ENCODE measurements around the gene CLHC1. TPM values are rescaled to one million over a fixed set of nuclear protein-coding genes. Genes with fewer than 3 reads are reported as not detected.

The CLHC1 gene
- polyA plus RNA-seq, 3 donors: 2.4 to 5.0 TPM; not detected in 1

DNA sequence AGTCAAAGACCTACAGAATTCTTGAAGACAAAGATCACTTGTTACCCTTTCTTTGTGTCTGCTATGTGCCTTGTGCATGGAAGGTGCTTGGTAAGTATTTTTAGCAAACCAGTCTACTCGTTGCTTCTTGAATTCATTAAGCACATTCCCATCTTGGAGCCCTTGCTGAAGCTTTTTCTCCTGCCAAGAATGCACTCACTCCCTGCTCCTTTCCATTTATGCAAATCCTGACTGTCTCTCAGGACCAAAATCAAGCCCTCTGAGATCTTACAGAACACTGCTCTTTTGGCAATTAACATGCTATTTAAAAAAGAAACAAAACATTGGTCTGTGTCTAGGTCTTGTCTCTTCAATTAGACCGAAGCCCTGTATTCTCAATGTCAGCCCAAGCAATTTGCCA is 75.8 kb downstream of the CLHC1 start:
- no peak overlapping the region for H3K27ac ChIP-seq (ENCODE audit: low read depth in 1 of 2, low read length in 2 of 2)
- H3K27me3 Mint-ChIP-seq (ENCODE audit: low read depth in 3 of 3): no peaks in the 10 kb centered on the region
- no peaks in the 10 kb centered on the region for H3K9me3 ChIP-seq (replicated peaks in 1 of 2; ENCODE audit: control insufficient read depth in 1 of 2, insufficient read depth in 1 of 2, low read length in 2 of 2)
- no peak overlapping the region for H3K4me2 ChIP-seq (replicated peaks; ENCODE audit: extremely low read depth, low read length, poor library complexity, severe bottlenecking)
- no peaks in the 10 kb centered on the region for H3K9me3 Mint-ChIP-seq
- no peaks in the 10 kb centered on the region for H4K20me1 ChIP-seq (ENCODE audit: insufficient read depth, low read length)
- H3K4me3 Mint-ChIP-seq: no peak overlapping the region
- H2AFZ ChIP-seq (ENCODE audit: insufficient read depth, low read depth, low read length, poor library complexity, severe bottlenecking): no peak overlapping the region
- H3K4me3 ChIP-seq (replicated peaks in 1 of 3; ENCODE audit: low read depth in 2 of 3, low read length in 3 of 3): no peak overlapping the region
- peaks cover 0 to 2% of the 10 kb centered on the region in 2 donors for H3K36me3 Mint-ChIP-seq
- H3K4me1 ChIP-seq (ENCODE audit: control insufficient read depth in 1 of 2, insufficient read depth in 2 of 2, low read length in 2 of 2): peaks cover 71 to 76% of the 10 kb centered on the region in 2 donors
- no peak overlapping the region for H3K27ac Mint-ChIP-seq
- intact Hi-C loops (cut with micrococcal nuclease): loop anchor here in 1 of 2 donors (10.0 kb wide), 1 partner anchor 102 kb away; the partner anchor contains the start of gene RTN4
- 100% methylated on average over 1 of the region's 2 CpGs for WGBS (ENCODE audit: insufficient coverage)
- peaks cover 75% of the 10 kb centered on the region for H3K4me1 Mint-ChIP-seq
- no peak for DNase-seq
- no peaks in the 10 kb centered on the region for H3K79me2 ChIP-seq (ENCODE audit: insufficient read depth, low read length)
- no peaks in the 10 kb centered on the region for H3K27me3 ChIP-seq (ENCODE audit: control insufficient read depth in 2 of 2, insufficient read depth in 2 of 2, low read length in 2 of 2)
- TF ChIP-seq, protein P1, sequence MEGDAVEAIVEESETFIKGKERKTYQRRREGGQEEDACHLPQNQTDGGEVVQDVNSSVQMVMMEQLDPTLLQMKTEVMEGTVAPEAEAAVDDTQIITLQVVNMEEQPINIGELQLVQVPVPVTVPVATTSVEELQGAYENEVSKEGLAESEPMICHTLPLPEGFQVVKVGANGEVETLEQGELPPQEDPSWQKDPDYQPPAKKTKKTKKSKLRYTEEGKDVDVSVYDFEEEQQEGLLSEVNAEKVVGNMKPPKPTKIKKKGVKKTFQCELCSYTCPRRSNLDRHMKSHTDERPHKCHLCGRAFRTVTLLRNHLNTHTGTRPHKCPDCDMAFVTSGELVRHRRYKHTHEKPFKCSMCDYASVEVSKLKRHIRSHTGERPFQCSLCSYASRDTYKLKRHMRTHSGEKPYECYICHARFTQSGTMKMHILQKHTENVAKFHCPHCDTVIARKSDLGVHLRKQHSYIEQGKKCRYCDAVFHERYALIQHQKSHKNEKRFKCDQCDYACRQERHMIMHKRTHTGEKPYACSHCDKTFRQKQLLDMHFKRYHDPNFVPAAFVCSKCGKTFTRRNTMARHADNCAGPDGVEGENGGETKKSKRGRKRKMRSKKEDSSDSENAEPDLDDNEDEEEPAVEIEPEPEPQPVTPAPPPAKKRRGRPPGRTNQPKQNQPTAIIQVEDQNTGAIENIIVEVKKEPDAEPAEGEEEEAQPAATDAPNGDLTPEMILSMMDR (IDR thresholded peaks at IDR 0.05): no peak
- no peak overlapping the region for H3K9ac ChIP-seq (ENCODE audit: insufficient read depth, low read length, poor library complexity, severe bottlenecking)
- H3K36me3 ChIP-seq (replicated peaks in 1 of 2; ENCODE audit: control insufficient read depth in 1 of 2, insufficient read depth in 2 of 2, low read length in 2 of 2): no peaks in the 10 kb centered on the region

DNA sequence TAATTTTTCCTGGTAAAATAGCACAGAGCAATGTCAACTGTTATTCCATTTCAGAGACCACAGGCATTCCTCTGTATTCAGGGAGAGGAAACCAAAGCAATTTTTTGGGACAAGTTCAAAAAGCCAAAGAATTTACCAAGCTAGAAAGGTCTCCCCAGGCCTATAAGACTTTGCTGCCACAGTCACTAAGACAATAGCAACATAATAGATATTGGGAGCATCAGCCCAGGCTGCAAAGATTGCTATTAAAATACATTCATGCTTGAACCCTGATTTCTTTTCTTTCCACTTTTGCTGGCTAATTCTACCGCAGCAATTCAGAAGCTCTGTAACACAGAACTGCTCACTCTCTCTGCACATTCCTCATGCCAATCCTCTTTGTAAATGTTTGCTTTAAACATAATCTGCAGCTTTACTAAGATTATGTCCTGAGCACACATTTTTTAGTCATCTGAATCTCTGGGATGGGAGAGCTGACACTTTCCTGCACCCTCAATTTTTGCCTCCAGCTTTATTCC is 76.3 kb downstream of the CLHC1 start:
- 88% methylated on average over 1 of the region's 1 CpG for WGBS (ENCODE audit: insufficient coverage)
- H3K27me3 ChIP-seq (ENCODE audit: control insufficient read depth in 2 of 2, insufficient read depth in 2 of 2, low read length in 2 of 2): no peaks in the 10 kb centered on the region
- H3K27ac Mint-ChIP-seq: no peak overlapping the region
- H3K9ac ChIP-seq (ENCODE audit: insufficient read depth, low read length, poor library complexity, severe bottlenecking): no peak overlapping the region
- no peaks in the 10 kb centered on the region for H3K27me3 Mint-ChIP-seq (ENCODE audit: low read depth in 3 of 3)
- no peaks in the 10 kb centered on the region for H4K20me1 ChIP-seq (ENCODE audit: insufficient read depth, low read length)
- H3K9me3 Mint-ChIP-seq: no peaks in the 10 kb centered on the region
- intact Hi-C loops (cut with micrococcal nuclease): loop anchor here in 1 of 2 donors (10.0 kb wide), 1 partner anchor 101 kb away; the partner anchor contains the start of gene RTN4
- no peak overlapping the region for H3K4me3 Mint-ChIP-seq
- H2AFZ ChIP-seq (ENCODE audit: insufficient read depth, low read depth, low read length, poor library complexity, severe bottlenecking): no peak overlapping the region
- no peaks in the 10 kb centered on the region for H3K9me3 ChIP-seq (replicated peaks in 1 of 2; ENCODE audit: control insufficient read depth in 1 of 2, insufficient read depth in 1 of 2, low read length in 2 of 2)
- TF ChIP-seq, protein P1 (IDR thresholded peaks at IDR 0.05): no peak
- DNase-seq: no peak
- H3K27ac ChIP-seq (ENCODE audit: low read depth in 1 of 2, low read length in 2 of 2): no peak overlapping the region
- peaks cover 75% of the 10 kb centered on the region for H3K4me1 Mint-ChIP-seq
- no peaks in the 10 kb centered on the region for H3K36me3 ChIP-seq (replicated peaks in 1 of 2; ENCODE audit: control insufficient read depth in 1 of 2, insufficient read depth in 2 of 2, low read length in 2 of 2)
- peaks cover 71 to 76% of the 10 kb centered on the region in 2 donors for H3K4me1 ChIP-seq (ENCODE audit: control insufficient read depth in 1 of 2, insufficient read depth in 2 of 2, low read length in 2 of 2)
- no peak overlapping the region for H3K4me2 ChIP-seq (replicated peaks; ENCODE audit: extremely low read depth, low read length, poor library complexity, severe bottlenecking)
- no peak overlapping the region for H3K4me3 ChIP-seq (replicated peaks in 1 of 3; ENCODE audit: low read depth in 2 of 3, low read length in 3 of 3)
- H3K36me3 Mint-ChIP-seq: peaks cover 0 to 2% of the 10 kb centered on the region in 2 donors
- H3K79me2 ChIP-seq (ENCODE audit: insufficient read depth, low read length): no peaks in the 10 kb centered on the region
